ENCODE measurements around the gene CETP.
"Not testable (repeated sequence)": the region's sequence is repeated elsewhere in the genome, so short reads cannot be mapped to it uniquely, and the experiment has no call there.

The CETP gene

GRCh38 chr16:56984639-56985038, 22.9 kb downstream of the CETP start:
- DNase-seq, result no peak

DNA sequence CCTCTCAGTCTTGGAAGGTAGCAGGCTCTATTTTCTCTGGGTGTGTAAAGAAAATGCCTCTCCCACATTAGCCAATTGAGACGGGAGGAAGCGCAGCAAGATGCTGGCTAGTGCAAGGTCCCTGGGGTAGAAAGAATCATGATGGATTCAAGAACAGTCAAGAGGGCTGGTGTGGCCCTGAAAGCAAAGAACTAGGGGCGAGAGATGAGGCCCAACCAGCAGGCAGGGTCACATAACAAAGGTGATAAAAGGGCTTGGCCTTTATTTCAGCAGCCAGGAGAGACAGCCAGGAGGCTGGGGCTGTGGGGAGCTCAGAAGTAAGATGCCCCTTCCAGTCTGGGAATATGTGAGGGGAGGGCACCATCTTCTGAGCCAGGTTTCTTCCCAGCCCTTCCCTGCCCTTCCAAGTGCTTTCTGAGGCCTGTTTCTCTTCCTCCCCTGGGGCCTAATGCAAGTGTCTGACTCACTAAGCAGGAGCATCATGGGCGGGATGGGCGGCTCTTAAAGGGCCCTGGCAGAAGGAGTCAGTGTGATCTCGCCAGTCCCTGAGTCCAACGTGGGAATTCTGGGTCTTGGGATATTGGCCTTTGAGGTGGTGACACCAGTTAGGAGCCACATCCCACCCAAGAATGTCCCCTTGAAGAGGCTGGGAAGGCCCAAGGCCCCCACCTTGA, 23.7 kb downstream of the CETP start:
- DNase-seq, result peak; percentile 83

GRCh38 chr16:56985962-56986360, 24.2 kb downstream of the CETP start:
- no peak for DNase-seq

DNA sequence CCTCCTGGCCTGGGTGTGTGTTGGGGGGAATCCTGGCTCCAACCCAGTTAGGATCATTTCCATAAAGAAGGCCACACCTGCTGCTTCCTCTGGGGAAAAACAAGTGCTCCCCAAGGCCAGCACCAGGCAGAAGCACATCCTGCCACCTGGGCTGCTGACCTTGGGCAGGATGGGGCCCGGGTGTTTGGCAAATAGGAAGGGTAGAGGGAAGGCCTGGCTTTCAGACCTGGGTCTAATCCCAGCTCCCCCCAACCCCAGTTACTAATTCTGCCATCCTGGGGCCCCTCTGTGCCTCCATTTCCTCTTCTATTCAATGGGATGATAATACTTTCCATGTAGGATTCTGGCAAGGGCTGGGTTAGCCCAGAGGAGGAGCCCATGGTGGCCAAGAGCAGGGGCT, 24.6 kb downstream of the CETP start:
- DNase-seq, result no peak

DNA sequence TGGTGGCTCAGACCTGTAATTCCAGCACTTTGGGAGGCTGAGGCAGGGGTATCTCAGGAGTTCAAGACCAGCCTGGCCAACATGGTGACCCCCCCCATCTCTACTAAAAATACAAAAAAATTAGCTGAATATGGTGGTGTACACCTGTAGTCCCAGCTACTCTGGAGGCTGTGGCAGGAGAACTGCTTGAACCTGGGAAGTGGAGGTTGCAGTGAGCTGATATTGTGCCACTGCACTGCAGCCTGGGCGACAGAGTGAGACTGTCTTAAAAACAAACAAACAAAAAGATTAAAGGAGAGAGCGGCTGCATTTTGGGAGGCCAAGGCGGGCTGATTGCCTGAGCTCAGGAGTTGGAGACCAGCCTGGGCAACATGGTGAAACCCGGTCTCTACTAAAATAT, 25.2 kb downstream of the CETP start:
- not testable (repeated sequence) for DNase-seq

DNA sequence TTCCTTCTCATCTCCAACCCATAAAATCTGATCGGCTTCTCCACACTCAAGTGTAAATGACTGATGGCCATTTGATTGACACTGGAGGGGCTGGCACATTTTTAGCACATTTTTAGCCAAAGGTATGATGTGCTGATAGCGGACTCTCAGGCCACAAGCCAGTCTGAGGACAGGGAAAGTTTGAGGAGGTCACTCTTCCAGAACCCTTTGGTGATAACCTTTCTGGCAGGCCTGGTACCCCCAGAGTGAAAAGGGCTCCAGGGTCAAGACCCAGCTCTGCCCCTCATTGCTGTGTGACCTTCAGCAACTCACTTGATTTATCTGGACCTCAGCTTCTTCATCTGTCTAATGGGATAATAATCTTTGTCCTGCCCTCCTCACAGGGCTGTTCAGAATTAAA, 25.9 kb downstream of the CETP start:
- no peak for DNase-seq

DNA sequence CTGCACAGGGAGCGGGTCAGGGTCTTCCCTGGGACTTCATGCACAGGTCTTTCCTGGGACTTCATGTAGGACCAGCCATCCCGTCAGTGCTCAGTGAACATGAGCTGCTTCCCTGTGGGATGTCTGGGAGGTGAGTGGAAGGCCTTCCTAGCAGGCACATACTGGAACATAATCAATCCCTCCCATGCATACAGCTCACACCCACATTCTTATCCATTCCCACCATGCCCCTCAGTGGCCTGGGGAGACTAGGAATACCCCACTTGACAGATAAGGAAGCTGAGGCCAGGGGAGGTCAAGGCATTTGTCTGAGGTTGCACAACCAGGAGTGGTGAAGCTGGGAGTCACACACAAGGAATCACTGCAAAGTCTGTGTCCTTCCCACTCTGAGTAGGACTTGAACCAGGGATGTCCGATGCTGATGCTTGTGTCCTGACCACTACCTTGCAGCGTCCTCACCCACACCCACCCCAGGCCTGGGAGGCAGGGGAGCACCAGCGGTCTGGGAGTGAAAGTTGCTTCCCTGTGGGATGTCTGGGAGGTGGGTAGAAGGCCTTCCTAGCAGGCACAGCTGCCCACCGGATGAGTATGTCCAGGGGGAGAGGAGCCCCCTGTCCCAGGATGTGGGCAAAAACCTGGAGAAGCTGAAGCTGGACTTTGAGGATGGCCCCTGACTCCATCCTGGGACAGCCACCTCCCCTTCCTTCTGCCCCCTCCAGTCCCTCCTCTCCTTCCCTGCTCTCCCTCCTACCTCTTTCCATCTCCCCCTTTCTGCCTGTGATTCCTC, 26.6 kb downstream of the CETP start:
- DNase-seq, result peak; percentile 13

DNA sequence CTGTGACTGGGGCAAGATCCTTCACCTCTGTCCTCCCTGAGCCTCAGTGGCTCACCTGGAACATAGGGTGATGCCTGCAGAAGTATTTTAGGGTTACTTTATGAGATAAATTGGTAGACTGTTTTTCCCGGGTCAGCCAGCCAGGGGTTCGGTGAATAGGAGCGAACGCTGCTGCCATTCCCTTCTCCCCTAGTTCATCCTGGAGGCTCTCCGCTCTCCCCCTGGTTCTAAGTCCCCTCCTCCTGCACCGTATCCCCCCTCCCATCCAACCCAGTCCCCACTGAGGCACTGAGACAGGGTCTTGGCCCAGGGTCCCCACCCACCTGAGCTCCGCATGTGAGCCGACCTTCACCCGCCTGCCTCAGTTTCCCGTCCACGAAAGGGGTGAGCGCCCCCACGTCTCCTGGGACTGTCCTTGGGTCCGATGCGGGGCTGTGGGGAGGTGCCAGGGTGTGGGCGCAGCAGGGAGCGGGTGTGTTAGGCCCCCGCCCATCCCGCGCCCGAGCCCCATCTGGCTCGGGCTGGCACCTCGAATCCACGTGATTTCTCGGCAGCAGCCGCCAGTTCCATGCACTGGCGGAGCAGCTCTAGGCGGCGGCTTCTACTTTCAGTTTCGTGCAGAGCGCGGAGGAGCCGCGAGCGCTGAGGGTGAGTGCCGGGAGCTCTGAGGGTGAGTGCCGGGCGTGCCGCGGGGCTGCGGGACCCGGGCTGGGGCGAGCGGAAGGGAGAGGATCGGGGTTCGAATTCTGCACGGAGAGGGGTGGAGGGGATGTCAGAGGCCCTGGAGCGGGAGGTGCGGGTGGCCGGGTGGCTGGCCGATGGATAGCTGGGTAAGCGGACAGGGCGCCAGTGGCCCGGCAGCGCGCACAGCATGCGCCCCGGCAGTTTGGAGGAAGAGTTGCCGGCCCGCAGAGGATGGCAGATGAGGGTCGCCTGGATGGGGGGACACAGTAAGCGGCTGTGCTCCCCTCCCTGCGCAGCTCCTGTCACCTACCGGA, 27.5 kb downstream of the CETP start, which contains the start of gene NLRC5:
NLRC5 (plus strand) TSS at position 610 of the 998 bp plus-strand sequence. CDS start 31,156 bp downstream, outside the sequence.
- peak; percentile 80 for DNase-seq

DNA sequence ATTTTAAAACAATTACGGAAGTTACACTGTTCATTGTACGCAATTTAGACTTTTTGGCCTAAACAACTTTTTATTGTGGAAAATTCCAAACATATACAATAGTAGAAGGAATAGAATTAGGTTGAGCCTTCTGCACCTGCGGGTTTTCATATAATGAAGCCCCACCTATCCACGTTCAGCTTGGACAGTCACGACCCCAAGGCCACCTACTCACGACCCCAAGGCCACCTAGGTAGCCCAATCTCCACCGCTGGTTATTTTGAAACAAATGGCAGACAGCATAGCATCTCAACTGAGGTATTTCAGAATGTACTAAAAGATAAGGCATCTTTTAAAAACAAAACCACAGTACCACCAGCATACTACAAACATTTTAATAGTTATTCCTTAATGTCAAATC, 28.2 kb downstream of the CETP start:
- DNase-seq, result no peak

- DNase-seq, result no peak
These were observed 28.9 kb downstream of the CETP start for GRCh38 chr16:56990407-56991286.

DNA sequence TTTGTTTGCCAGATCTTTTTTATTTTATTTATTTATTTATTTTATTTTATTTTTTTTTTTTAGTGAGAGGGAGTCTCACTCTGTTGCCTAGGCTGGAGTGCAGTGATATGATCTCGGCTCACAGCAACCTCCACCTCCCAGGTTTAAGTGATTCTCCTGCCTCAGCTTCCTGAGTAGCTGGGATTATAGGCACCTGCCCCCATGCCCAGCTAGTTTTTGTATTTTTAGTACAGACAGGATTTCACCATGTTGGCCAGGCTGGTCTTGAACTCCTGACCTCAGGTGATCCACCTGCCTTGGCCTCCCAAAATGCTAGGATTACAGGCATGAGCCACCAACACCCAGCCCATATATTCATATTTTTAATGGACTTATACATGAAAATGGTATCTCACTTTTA, 30.7 kb downstream of the CETP start:
- not testable (repeated sequence) for DNase-seq

DNA sequence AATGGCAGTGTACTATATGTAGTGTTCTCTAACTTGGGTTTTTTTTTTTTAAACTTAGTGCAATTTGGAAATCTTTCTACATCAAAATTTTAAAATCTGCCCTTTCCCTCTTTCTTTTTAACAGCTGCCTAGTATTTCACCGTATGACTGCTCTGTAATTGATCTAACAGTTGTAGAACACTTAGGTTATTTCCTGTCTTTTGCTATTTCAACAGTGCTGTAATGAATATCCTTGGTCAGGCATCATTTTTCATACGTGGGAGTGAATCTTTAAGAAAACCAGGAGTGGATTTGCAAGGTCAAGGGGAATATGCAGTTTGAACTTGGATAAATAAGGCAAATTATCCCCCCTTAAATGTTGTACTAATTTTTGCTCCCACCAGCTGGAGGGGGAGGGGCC, 31.5 kb downstream of the CETP start:
- DNase-seq, result no peak

DNA sequence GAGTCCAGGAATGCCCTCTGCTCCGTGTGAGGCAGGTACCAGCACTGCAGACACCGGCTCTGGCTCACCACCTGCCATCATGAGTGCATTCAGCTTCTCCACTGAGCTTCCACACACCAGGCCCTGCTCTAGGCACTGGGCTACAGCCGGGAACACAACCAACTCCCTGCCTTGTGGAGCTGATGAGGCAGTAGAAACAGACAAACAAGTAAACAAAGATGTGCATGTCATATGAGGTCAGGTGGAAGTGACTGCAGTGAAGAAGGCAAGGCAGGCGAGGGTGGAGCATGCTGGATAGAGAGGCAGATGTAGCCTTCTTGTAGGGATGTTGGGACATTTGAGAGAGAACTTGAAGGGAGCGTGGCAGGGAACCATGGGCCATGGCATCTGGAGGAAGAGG, 32.6 kb downstream of the CETP start:
- no peak for DNase-seq

DNA sequence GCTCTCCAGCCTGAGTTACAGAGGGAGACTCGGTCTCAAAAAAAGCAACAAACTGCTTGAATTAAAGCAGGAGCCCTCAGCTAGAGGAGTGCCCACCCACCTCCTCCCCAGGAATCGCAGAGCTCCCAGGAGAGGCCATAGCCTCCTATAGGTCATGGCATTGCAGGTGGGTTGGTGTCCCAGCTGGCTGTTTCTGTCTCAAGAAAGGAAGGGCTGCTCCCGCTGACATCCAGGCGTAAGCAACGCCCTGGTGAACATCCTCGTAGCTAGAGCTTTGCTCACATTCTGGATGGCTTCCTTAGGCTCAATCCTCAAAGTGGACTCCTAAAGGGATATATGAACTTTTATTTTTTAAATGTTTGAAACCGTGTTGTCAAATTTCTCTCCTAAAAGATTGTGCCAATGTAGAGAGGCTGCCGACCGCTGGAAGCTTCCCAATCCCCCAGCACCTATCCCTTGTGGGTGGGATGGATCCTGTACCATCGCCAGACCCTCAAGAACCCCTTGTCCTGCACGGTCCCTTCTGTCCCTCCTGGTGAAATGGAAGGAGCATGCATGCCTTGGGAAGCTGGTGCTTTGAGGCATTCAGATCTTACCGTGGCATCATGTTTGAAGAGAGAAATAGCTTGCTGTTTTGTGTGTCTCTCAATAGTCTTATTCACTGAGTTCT, 33.5 kb downstream of the CETP start:
- no peak for DNase-seq

DNA sequence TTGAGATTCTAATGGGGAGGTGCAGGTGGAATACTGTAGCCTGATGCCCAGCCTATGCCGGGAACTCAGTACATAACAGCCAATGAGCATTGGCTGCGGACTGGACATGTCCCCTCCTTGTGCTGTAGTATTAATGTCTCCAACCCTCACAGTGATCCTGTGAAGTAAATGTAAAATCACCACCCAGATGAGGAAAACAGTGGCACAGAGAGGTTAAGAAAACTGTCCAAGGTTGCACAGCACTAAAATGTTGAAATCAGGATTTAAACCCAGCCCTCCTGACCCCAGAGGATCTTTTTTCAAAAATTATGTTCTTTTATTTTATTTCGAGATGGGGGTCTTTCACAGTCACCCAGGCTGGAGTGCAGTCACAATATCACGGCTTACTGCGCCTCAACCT, 35.5 kb downstream of the CETP start:
- no peak for DNase-seq

DNA sequence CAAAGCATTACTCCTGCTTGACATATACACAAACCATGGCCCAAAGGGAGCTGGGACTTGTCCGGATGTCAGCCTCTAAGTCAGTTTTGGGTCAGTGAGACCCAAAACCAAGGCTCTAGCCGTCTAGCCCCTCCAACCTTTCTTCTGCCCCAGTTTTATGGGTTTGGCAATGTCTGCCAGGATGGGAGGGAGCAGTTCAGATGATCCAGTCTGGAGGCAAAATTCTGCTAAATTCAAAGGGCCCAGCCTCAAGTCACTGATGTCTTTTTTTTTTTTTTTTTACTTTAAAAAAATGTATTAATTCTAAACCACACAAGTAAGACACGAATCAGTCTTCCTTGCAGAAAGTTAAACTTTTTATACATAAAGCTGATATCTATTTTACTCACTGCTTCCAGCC, 36.2 kb downstream of the CETP start:
- no peak for DNase-seq

DNA sequence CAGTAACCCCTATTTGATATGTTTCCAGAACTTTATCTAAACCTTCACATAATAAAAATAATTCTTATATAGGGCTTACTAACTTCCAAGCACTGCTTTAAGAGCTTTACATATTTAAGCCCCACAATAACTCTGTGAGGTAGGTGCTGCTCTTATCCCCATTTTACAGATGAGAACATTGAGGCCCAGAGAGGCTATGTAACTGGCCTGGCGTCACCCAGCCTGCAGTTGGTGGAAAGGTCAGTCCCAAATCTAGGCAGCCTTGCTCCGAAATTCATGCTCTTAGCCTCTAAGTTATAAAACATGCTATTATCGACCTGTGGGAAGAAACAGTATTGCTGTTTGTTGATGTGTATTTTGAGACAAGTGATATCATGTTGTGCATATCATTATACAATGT, 36.6 kb downstream of the CETP start:
- no peak for DNase-seq

- DNase-seq, result no peak
These were observed 37.1 kb downstream of the CETP start for GRCh38 chr16:56998861-56999260.

GRCh38 chr16:56999409-57000270, 37.9 kb downstream of the CETP start:
- no peak for DNase-seq

GRCh38 chr16:57000271-57001025, 38.7 kb downstream of the CETP start:
- DNase-seq, result peak; percentile 95

Data from HCEC 1CT (cell line).